A549 (cell line): ENCODE data around the gene MINDY4. TPM values are rescaled to one million over a fixed set of nuclear protein-coding genes. Genes with fewer than 3 reads are reported as not detected.

Experiments used
- ATAC-seq, 2 experiments: fragments of 200-7000 bp in 1 of 2; fragments of >200 bp in 1 of 2; cut with Nextera tagmentation in 1 of 2; cut with Tn5 transposase in 1 of 2; 3 replicates each; pipeline versions ENCODE4 v1.8.0 to v1.9.1; 2018 to 2020; ENCODE audit warnings: mild to moderate bottlenecking in 1 of 2, moderate library complexity in 1 of 2
- CTCF ChIA-PET: fragments of 300-600 bp; sonication (Branson Sonifier 250); formaldehyde crosslinking; extraction: SDS; loops from one replicate; lab custom pipeline; 2021; ENCODE audit warnings: antibody characterized with exemption, inconsistent platforms; lab: Yijun Ruan, JAX
- POLR2A ChIA-PET: fragments of 350-600 bp; formaldehyde crosslinking; extraction: SDS; loops from one replicate; lab custom pipeline; 2021; ENCODE audit warnings: antibody characterized with exemption, inconsistent platforms; lab: Yijun Ruan, JAX
- DNase-seq, 2 experiments: peaks; one replicate each; pipeline versions ENCODE4 v3.0.0 to v3.0.0-alpha.2; 2011 to 2016; ENCODE audit warnings: low read depth in 1 of 2, low spot score in 1 of 2
- FAIRE-seq: peaks from 2 replicates; lab custom pipeline; 2011; peaks lifted over from hg19 to GRCh38; lab: Jason Lieb, UNC
- H3K27ac ChIP-seq, 2 experiments: fragments of >200 bp; sonication (Bioruptor Twin); formaldehyde crosslinking; 3 replicates each; pipeline ENCODE4 v1.5.1; 2016 to 2017
- H3K4me1 ChIP-seq: fragments of >200 bp; sonication (Bioruptor Twin); formaldehyde crosslinking; 3 replicates; pipeline ENCODE4 v1.6.1; 2016
- H3K4me2 ChIP-seq: fragments of >200 bp; sonication (Bioruptor Twin); formaldehyde crosslinking; 3 replicates; pipeline ENCODE4 v1.6.1; 2016
- H3K4me3 ChIP-seq: fragments of >200 bp; sonication (Bioruptor Twin); formaldehyde crosslinking; 3 replicates; pipeline ENCODE4 v1.5.1; 2016
- H3K9me3 ChIP-seq: fragments of >200 bp; sonication (Bioruptor Twin); formaldehyde crosslinking; 3 replicates; pipeline ENCODE4 v1.6.1; 2016
- BHLHE40 ChIP-seq: IDR thresholded peaks from 2 replicates; pipeline ENCODE4 v1.6.1; 2012; ENCODE audit warnings: low read depth, low read length, inconsistent platforms
- CEBPB ChIP-seq, 2 experiments: fragments of >200 bp in 1 of 2; sonication (Bioruptor Twin) in 1 of 2; formaldehyde crosslinking in 1 of 2; IDR thresholded peaks; 2 replicates each; pipeline ENCODE4 v1.6.1; 2012 to 2016
- EP300 ChIP-seq, 2 experiments: fragments of >200 bp; sonication (Bioruptor Twin); formaldehyde crosslinking; IDR thresholded peaks; 2 replicates in 1 of 2; 3 replicates in 1 of 2; pipeline ENCODE4 v1.6.1; 2016 to 2017
- FOXS1 ChIP-seq: fragments of 250-450 bp; sonication (Bioruptor Pico); IDR thresholded peaks from 2 replicates; pipeline ENCODE4 v1.5.0; 2020; ENCODE audit warnings: mild to moderate bottlenecking, moderate library complexity
- GATA3 ChIP-seq: IDR thresholded peaks from 2 replicates; pipeline ENCODE4 v1.6.1; 2012; ENCODE audit warnings: borderline replicate concordance
- JUN ChIP-seq, 2 experiments: fragments of >200 bp; sonication (Bioruptor Twin); formaldehyde crosslinking; IDR thresholded peaks; 2 replicates in 1 of 2; 3 replicates in 1 of 2; pipeline ENCODE4 v1.6.1; 2016 to 2017
- NPAS2 ChIP-seq: fragments of 250-450 bp; sonication (Bioruptor Pico); IDR thresholded peaks from 2 replicates; pipeline ENCODE4 v1.8.0; 2022; ENCODE audit warnings: mild to moderate bottlenecking, moderate library complexity, borderline replicate concordance
- NR3C1 ChIP-seq: fragments of >200 bp; sonication (Bioruptor Twin); formaldehyde crosslinking; IDR thresholded peaks from 3 replicates; pipeline ENCODE4 v1.6.1; 2017
- PHF8 ChIP-seq: fragments of 200-600 bp; sonication (generic); IDR thresholded peaks from 2 replicates; pipeline ENCODE4 v1.6.1; 2016; ENCODE audit warnings: low read depth, mild to moderate bottlenecking, antibody characterized with exemption, moderate library complexity, borderline replicate concordance
- POLR2A ChIP-seq: IDR thresholded peaks from 2 replicates; pipeline ENCODE4 v1.6.1; 2012; ENCODE audit warnings: mild to moderate bottlenecking, low read length
- RNF2 ChIP-seq: fragments of 200-600 bp; sonication (generic); IDR thresholded peaks from 2 replicates; pipeline ENCODE4 v1.6.1; 2016; ENCODE audit warnings: low read depth, mild to moderate bottlenecking, antibody characterized with exemption, moderate library complexity, borderline replicate concordance
- WGBS: methylation state at CpG from one replicate; pipeline ENCODE4 v1.1.6; 2017; ENCODE audit errors: missing lambda C conversion rate; 5-methylcytosine and 5-hydroxymethylcytosine counted together
- polyA plus RNA-seq, 4 experiments: library from polyadenylated mRNA; depleted of rRNA in 3 of 4; stranded (reverse); fragments of >200 nt; fragmentation: RNase III in 1 of 4; extraction: RNeasy Plus Mini Kit Qiagen cat#74134 plus additional on column Dnase treatment in 1 of 4; gene quantifications; 2 replicates in 3 of 4; 3 replicates in 1 of 4; pipeline ENCODE4 v1.2.3, GENCODE V29; 2011 to 2017
- TF ChIP-seq, protein P1 (sequence below): fragments of >200 bp; sonication (Bioruptor Twin); formaldehyde crosslinking; IDR thresholded peaks from 3 replicates; pipeline ENCODE4 v1.6.1; 2016
- TF ChIP-seq, protein P2 (sequence below): fragments of 450-650 bp; IDR thresholded peaks from 2 replicates; pipeline ENCODE4 v1.6.1; 2014; ENCODE audit warnings: antibody characterized with exemption
- TF ChIP-seq, protein P3 (sequence below): fragments of 200-600 bp; sonication (generic); IDR thresholded peaks from 2 replicates; pipeline ENCODE4 v1.6.1; 2016; ENCODE audit warnings: antibody characterized with exemption, mild to moderate bottlenecking, moderate library complexity
- TF ChIP-seq, protein P4 (sequence below): IDR thresholded peaks from 2 replicates; pipeline ENCODE4 v1.6.1; 2012
- TF ChIP-seq, protein P5 (sequence below): fragments of >200 bp; sonication (Bioruptor Twin); formaldehyde crosslinking; IDR thresholded peaks from 2 replicates; pipeline ENCODE4 v1.6.1; 2016
- TF ChIP-seq, protein P6 (sequence below): fragments of 250-450 bp; sonication (Bioruptor Pico); IDR thresholded peaks from 2 replicates; pipeline ENCODE4 v1.5.0; 2021; ENCODE audit warnings: mild to moderate bottlenecking, moderate library complexity, borderline replicate concordance

The MINDY4 gene
- polyA plus RNA-seq, 2 of the 4 experiments (the other 2 are of a cell fraction), result 1.8 to 3.6 TPM

DNA sequence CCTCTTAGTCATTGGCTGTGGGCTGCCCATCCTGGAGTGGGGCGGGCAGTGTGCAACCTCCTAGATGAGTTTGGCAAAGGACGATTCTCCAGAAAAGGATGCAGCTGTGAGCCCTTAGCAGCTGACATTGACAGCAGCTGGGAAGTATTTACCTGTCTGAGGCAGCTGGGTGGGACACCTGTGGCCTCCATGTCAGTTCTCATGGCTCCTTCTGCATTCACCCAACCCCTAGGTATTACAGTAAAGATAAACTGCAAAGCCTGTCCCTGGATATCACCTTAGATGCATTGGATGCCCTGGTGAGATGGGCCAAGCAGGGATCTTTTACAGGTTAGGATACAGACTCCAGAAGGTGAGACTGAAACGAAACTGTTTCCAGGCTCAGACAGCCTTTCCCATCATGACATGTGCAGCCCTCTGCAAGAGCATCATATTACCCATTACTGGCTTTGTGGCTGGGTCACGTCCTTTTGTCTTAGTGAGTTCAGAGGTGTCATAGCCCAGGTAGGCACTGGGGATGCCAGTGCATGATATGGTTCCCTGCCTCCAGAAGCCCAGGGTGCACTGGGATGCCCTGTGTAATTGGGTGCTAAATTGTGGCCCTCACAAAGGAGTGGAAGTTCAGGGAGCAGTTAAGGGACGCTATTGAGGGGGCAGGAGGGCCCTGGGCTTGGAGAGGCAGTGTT lies 28.9 kb downstream of the MINDY4 start:
- ChIA-PET CTCF (interaction anchor here (0.6 to 2.2 kb wide), 15 partner anchors 8 to 534 kb away, joined by 3 to 28 read pairs (median 5); no protein-coding TSS in a partner anchor), POLR2A (no interaction called here)
- Histone ChIP-seq H3K27ac (no peak overlapping the region), H3K4me2 (no peak overlapping the region), H3K4me1 (peaks cover 24% of the 10 kb centered on the region), H3K4me3 (no peak overlapping the region), H3K9me3 (no peaks in the 10 kb centered on the region)
- 74% methylated on average over 5 of the region's 5 CpGs for WGBS
- ATAC-seq (peak in 1 of 2 experiments; percentile 44; a peak in 3 of 6 replicates), FAIRE-seq (no peak), DNase-seq (no peak)
- TF ChIP-seq, protein P1, sequence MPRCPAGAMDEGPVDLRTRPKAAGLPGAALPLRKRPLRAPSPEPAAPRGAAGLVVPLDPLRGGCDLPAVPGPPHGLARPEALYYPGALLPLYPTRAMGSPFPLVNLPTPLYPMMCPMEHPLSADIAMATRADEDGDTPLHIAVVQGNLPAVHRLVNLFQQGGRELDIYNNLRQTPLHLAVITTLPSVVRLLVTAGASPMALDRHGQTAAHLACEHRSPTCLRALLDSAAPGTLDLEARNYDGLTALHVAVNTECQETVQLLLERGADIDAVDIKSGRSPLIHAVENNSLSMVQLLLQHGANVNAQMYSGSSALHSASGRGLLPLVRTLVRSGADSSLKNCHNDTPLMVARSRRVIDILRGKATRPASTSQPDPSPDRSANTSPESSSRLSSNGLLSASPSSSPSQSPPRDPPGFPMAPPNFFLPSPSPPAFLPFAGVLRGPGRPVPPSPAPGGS, result no peak
- TF ChIP-seq BHLHE40 (no peak), POLR2A (no peak), NPAS2 (CRISPR knock-in tag) (no peak), JUN (IDR thresholded peaks at IDR 0.05) (no peak), RNF2 (no peak), CEBPB (IDR thresholded peaks at IDR 0.05) (no peak), EP300 (IDR thresholded peaks at IDR 0.05) (no peak), NR3C1 (no peak), FOXS1 (CRISPR knock-in tag) (no peak), GATA3 (no peak), PHF8 (no peak)
- TF ChIP-seq, protein P2, sequence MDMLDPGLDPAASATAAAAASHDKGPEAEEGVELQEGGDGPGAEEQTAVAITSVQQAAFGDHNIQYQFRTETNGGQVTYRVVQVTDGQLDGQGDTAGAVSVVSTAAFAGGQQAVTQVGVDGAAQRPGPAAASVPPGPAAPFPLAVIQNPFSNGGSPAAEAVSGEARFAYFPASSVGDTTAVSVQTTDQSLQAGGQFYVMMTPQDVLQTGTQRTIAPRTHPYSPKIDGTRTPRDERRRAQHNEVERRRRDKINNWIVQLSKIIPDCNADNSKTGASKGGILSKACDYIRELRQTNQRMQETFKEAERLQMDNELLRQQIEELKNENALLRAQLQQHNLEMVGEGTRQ, result no peak
- TF ChIP-seq, protein P3, sequence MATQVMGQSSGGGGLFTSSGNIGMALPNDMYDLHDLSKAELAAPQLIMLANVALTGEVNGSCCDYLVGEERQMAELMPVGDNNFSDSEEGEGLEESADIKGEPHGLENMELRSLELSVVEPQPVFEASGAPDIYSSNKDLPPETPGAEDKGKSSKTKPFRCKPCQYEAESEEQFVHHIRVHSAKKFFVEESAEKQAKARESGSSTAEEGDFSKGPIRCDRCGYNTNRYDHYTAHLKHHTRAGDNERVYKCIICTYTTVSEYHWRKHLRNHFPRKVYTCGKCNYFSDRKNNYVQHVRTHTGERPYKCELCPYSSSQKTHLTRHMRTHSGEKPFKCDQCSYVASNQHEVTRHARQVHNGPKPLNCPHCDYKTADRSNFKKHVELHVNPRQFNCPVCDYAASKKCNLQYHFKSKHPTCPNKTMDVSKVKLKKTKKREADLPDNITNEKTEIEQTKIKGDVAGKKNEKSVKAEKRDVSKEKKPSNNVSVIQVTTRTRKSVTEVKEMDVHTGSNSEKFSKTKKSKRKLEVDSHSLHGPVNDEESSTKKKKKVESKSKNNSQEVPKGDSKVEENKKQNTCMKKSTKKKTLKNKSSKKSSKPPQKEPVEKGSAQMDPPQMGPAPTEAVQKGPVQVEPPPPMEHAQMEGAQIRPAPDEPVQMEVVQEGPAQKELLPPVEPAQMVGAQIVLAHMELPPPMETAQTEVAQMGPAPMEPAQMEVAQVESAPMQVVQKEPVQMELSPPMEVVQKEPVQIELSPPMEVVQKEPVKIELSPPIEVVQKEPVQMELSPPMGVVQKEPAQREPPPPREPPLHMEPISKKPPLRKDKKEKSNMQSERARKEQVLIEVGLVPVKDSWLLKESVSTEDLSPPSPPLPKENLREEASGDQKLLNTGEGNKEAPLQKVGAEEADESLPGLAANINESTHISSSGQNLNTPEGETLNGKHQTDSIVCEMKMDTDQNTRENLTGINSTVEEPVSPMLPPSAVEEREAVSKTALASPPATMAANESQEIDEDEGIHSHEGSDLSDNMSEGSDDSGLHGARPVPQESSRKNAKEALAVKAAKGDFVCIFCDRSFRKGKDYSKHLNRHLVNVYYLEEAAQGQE, result no peak
- TF ChIP-seq, protein P4, sequence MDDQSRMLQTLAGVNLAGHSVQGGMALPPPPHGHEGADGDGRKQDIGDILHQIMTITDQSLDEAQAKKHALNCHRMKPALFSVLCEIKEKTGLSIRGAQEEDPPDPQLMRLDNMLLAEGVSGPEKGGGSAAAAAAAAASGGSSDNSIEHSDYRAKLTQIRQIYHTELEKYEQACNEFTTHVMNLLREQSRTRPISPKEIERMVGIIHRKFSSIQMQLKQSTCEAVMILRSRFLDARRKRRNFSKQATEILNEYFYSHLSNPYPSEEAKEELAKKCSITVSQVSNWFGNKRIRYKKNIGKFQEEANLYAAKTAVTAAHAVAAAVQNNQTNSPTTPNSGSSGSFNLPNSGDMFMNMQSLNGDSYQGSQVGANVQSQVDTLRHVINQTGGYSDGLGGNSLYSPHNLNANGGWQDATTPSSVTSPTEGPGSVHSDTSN, result no peak
- TF ChIP-seq, protein P5, sequence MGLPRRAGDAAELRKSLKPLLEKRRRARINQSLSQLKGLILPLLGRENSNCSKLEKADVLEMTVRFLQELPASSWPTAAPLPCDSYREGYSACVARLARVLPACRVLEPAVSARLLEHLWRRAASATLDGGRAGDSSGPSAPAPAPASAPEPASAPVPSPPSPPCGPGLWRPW, result no peak
- TF ChIP-seq, protein P6, sequence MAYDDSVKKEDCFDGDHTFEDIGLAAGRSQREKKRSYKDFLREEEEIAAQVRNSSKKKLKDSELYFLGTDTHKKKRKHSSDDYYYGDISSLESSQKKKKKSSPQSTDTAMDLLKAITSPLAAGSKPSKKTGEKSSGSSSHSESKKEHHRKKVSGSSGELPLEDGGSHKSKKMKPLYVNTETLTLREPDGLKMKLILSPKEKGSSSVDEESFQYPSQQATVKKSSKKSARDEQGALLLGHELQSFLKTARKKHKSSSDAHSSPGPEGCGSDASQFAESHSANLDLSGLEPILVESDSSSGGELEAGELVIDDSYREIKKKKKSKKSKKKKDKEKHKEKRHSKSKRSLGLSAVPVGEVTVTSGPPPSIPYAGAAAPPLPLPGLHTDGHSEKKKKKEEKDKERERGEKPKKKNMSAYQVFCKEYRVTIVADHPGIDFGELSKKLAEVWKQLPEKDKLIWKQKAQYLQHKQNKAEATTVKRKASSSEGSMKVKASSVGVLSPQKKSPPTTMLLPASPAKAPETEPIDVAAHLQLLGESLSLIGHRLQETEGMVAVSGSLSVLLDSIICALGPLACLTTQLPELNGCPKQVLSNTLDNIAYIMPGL (CRISPR knock-in tag), result no peak
